Stimulated activated naive CD8-positive, alpha-beta T cell treated with anti-CD3 and anti-CD28 coated beads, Interleukin-15, Interleukin-2, amounts not matched to agents 100 U/mL and 50 U/mL, for 24 hours (primary cell): Measurements from ENCODE around the gene PURB.
"Not testable (repeated sequence)": the region's sequence is repeated elsewhere in the genome, so short reads cannot be mapped to it uniquely, and the experiment has no call there.

Source experiments
- ATAC-seq: fragments of 150-1000 bp; cut with Tn5 transposase; one replicate; pipeline ENCODE4 v1.10.0; 2021
- DNase-seq: peaks from one replicate; pipeline ENCODE4 v3.0.0; 2021

PURB gene

DNA sequence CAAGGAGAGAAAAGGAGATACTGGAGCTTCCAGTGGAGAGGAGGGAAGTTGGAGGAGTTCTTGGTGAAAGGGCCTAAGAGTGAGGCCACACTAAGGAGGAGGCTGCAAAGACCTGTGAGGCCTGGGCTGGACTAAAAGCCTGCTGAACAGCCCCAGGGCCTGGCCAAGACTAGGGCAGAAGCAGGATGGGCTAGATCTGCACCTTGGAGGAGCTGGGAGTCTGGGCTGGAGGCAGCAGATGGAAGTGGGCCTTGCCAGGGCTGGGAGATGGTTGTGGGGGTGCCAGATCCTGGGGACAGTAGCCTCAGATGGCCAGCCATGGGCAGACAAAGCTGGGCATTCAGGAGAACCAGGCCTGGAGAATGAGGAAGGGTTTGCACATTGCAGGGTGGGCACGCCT, 6.5 kb upstream of the PURB start:
- ATAC-seq (no peak), DNase-seq (no peak)

DNA sequence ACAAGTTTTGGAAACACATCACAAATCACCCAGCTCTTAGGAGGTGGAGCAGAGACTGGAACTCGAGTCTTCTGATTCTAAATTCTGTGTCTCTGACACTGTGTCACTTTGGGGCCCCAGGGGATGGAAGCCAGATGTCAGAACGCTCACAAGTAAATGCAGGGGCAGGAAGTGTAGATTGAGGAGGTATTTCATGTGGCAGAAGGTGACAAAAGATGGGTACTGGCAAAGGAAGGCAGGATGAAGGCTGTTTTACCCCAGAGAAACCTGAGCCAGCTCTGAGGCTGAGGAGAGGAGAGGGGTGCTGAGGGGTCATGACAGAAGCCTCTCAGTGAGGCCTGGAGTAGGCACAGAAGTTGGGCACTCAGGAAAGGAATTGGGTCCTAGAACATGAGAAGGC, 6.0 kb upstream of the PURB start:
- DNase-seq = peak; percentile 21

DNA sequence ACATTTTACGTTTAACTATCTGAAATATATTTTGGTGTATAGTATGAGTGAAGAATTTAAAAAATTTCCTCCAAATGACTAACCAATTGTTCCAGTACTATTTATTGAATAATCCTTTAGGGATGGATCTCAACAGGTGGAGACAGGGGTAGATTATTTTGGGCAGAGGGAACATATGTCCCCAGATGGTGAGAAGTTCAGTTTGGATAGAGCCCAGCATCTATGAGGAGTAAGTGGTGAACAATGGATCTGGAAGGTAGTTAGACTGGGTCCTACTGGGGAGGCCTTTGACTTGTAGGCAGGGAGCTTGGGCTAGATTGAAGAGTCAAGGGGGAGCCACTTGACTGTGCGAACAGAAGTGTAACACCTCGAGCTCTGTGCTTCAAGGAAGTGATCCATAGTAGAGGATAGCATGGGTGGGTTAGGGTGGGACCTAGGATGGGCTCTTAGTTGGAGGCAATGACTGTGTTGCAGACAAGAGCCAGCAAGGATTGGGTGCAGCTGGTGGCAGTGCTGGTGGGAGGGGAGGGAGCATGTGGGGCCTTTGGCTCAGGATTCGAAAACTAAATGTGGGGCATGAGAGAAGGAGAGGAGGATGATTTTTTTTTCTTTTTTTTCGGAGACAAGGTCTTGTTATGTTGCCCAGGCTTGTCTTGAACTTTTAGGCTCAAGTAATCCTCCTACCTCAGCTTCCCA, 3.9 kb upstream of the PURB start:
- DNase-seq (no peak), ATAC-seq (no peak)

More for the DNA sequence above, 6.0 kb upstream of the PURB start:
- ATAC-seq = peak; percentile 71

DNA sequence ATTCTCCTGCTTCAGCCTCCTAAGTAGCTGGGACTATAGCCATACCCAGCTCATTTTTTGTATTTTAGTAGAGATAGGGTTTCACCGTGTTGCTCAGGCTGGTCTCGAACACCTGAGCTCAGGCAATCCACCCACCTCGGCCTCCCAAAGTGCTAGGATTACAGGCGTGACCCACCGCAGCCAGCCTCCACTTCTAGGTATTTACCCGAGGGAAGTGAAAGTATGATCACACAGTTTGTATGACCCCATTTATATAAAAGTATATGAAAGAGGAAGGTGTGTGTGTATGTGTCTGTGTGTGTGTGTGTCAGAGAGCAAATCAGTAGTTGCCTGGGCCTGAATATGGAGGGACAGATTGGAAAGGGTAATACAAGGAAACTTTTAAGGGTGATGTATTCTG, 2.0 kb upstream of the PURB start:
- ATAC-seq (no peak), DNase-seq (no peak)

DNA sequence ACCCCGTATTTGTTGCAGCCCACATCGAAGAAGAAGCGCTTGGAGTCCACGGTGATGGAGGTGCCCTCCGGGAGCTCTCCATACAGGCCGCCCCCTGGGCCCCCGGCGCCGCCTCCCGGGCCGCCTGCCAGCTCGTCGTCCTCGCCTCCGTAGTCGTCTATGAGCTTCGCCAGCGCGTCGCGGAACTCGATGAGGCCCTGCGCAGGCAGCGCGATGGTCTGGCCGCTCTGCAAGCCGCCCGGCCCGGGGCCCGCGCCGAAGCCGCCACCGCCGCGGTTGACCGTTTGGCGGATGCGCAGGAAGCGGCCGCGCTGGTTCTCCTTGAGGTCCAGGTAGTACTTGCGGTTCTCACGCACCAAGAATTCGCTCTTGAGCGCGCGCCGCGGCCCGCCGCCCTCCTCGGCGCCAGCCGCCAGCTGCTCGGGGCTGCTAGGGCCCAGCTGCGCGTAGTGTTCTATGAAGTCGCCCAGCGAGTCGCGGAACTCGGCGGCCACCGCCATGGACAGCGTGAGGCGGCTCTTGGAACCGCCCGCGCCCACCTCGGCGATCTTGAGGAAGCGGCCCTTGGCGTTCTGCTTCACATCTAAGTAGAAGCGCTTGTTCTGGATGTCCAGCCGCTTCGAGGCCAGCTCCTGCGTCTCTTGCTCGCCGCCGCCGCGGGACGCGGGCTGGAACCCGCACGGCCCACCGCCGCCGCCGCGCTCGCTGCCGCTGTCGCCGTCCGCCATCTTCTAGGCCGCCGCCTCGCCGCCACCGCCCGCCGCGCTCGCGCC, 523 bp downstream of the PURB start:
- ATAC-seq = peak; percentile 11

DNA sequence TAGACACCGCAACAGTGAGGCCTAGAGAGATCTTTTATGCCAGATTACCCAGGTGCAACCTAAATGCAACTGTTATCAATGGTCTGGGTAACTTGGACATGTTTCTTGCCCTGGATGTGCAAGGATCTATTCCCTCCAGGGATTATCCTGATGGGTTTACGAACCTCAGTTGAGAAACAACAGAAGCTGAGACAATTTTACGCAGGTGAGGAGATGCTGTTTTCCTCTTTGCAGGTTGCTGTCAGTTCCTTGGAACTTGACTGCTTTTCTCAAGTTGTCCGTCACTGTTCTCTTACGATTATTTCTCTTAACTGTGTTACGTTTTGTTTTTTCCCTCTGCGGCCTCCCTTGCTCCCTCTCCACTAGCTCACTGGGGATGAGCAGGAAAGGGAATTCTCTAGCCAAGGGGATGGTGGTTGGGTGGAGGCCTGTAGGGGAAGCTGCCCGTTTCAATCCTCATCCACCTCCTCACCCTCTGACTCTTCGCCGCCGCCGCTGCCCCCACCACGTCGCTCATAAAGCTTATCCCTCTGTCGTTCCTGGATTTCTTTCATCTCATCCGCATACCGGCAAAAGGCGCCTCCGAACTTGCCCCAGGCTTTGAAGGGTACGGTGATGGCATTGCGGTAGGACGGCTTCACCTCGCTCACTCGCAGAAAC, 1.2 kb downstream of the PURB start:
- ATAC-seq = no peak
- DNase-seq = no peak

More for the DNA sequence above, 523 bp downstream of the PURB start:
- peak; percentile 62 for DNase-seq

DNA sequence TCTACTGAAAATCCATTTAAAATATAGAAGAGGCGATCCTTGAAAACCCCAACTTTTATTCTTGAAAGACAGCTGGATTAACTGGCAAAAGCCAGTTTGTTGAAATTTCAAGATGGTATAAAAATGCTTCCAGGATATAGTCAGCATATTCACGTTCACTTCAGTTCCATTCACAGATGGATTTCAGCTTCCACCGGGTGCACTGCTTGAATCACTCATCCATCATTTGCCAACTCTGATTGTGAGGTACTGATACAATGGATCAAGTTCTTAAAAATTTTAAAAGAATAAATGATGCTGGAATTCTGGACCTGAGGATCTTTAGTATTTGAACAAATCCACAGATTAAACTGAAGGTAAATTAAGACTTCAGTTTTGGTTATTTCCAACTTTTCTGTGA, 2.4 kb downstream of the PURB start:
- ATAC-seq (no peak), DNase-seq (no peak)

DNA sequence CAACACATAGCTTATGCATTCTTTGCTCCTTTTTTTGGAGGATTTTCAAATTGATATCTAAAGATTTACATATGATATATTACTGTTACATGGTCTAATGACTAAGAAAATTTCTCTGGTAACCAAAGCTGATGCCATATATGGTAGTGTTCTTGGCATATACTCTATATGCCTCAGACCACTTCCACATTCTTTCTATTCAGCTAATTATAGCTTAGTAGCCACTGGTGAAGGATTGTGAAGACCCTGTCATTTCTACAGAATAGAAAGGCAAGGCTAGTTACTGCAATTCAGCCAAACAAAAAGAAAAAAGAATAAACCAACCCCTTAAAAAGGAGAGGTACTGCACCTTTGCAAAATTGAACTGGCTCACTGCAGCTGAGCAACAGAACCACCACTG, 3.7 kb downstream of the PURB start:
- ATAC-seq (no peak), DNase-seq (no peak)

DNA sequence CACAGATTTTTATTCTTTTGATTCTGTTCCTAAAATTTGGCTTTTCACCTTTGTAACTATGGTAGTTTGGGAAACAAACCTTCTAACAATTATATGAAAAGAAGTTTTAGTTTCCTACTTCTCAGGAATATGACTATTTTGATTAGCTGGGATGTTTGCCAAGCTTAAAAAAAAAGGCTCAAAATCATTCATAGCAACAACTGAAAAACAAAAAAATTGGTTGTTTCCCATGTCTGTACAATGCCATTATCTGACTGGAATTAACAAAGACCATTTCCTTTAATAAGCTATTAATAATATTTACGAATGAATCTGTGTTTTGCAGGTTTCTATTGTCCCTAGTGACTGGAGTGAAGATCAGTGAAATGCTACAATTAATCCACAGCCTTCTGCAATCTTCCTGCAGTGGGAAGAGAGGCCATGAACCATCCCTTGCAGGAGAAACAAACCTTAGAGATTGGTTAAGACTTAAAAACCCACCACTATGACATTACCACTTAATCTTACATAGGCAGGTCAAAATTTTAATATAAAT, 4.2 kb downstream of the PURB start:
- no peak for ATAC-seq
- no peak for DNase-seq

DNA sequence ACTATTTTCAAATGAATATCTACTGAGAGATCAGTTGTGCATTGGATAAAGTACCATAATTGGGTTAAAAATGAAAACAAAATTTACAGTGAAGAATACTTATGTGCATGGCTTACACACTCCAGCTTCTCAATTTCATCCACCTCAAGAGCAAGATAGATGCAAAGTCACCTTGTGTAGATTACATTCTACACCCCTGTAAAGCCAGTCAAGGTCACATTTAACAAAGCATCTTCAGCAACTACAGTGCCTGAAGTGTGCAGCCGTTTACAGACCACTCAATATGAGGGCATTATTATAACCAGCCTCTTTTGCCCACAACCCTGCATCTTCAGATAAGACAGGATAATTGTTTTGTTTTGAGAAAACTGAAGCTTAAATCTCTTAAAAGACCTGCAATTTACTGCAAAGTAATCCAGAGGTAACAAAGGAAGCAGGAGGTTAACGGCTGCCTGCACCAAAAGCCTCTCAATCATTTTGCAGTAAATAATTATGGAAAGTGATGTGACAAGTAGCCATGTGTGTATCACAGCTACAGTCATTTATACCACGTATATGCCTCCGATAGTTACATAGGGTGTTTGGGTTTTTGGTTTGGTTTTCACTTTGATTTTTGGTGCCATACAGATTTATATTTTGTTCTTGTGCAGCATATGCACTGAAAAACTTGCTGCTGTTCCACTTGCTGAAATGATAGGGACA, 4.9 kb downstream of the PURB start:
- no peak for ATAC-seq
- no peak for DNase-seq

DNA sequence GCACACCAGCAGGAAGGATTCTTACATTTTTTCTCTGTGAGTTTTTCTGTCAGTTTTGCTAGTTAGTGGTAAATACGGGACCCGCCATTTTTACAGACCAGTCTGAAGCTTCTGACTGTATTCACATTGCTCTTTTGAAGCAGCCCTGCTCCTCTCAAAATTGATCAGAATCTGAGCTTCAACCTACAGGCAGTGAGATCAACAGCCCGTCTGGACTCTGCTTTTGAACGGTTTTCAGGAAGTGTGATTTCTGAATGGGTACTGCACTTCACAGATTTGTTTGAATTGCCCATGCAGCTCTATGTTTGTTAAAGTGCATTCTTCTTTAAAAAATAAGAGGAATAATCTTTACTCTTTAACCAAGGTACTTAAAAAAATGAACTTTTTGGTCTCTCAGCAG, 8.9 kb downstream of the PURB start:
- no peak for DNase-seq
- no peak for ATAC-seq

DNA sequence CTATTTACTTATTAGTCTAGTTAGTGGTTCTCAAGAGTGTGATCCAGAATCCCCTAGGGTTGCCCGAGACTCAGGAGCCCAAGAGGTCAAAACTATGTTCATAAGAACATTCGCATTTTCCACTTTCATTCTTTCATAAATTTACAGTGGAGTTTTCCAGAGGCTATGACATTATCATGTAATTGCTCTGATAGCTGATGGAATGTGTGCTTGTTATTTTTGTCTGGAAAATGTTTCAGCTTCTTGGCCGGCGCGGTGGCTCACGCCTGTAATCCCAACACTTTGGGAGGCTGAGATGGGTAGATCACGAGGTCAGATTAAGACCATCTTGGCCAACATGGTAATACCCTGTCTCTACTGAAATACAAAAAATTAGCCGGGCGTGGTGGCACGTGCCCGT, 10.1 kb downstream of the PURB start:
- ATAC-seq (no peak), DNase-seq (no peak)

DNA sequence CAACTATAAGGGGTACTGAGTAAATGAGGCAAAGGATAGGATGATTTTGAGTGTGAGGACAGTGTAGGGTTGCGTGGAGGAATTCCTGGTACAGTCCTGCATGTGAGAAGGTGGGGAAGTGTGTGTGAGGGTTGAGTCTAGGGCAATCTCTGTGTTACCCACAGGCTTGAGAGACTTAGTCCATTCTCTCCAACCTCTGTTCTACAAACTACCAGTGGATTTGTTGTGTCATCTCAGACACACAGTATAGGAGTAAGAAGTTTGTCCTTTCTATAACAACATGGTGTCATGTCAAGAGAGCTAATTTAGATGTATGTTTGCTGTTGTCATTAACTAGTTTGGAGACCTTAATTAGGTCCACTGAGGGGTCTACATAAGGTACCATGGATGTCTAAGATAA, 12.5 kb downstream of the PURB start:
- ATAC-seq (no peak), DNase-seq (no peak)

DNA sequence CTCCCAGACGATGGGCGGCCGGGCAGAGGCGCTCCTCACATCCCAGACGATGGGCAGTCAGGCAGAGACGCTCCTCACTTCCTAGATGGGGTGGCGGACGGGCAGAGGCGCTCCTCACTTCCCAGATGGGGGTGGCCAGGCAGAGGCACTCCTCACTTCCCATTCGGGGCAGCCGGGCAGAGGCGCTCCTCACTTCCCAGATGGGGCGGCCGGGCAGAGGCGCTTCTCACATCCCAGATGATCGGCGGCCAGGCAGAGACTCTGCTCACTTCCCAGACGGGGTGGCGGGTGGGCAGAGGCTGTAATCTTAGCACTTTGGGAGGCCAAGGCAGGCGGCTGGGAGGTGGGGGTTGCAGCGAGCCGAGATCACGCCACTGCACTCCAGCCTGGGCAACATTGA, 13.4 kb downstream of the PURB start:
- not testable (repeated sequence) for ATAC-seq, DNase-seq

DNA sequence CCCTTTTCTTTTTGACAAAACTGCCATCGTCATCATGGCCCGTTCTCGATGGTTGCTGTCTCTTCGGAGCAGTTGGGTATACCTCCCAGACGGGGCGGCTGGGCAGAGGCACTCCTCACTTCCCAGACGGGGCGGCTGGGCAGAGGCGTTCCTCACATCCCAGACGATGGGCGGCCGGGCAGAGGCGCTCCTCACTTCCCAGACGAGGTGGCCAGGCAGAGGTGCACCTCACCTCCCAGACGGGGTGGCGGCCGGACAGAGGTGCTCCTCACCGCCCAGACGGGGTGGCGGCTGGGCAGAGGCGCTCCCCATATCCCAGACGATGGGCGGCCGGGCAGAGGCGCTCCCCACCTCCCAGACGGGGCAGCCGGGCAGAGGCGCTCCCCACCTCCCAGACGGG, 14.6 kb downstream of the PURB start:
- not testable (repeated sequence) for ATAC-seq, DNase-seq

DNA sequence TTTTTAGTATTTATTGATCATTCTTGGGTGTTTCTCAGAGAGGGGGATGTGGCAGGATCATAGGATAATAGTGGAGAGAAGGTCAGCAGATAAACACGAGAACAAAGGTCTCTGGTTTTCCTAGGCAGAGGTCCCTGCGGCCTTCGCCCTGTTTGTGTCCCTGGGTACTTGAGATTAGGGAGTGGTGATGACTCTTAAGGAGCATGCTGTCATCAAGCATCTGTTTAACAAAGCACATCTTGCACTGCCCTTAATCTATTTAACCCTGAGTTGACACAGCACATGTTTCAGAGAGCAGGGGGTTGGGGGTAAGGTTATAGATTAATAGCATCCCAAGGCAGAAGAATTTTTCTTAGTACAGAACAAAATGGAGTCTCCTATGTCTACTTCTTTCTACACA, 15.0 kb downstream of the PURB start:
- DNase-seq, ATAC-seq: not testable (repeated sequence)

DNA sequence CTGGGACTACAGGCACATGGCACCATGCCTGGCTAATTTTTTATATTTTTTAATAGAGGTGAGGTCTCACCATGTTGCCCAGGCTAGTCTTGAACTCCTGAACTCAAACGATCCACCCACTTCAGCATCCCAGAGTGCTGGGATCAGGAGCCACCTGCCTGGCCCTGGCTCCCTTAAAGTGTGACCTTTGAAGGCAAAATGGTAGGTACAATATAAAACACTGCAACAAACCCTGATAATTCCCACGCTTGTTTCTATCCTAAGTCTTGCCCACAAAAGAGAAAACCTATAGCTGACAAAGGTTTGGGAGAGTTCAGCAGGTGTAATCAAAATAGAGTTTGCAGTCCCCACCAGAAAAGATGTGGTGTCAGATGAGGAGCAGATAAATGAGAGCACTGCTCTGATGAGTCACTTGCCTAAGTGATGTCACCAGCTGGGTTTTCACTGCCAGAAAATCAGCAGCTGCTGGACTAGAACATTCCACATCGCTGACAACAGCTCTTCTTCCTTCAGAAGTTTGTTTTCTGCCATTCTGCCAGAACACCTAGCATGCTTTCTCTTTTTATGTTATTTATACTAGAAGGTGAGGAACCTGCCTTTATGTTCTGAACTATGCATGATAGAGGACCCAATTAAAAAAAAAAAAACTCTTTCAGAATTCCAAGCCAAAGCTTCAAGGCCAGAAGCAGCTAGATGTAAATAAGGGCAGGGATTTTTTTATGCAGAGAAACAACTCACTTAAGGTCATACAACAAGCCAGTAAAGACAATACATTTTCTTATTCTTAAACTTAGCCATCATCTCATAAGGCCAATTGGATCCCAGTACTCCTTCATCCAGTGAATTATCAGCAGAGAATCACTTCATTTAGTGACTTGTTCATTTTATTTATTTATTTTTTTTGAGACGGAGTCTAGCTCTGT, 18.0 kb downstream of the PURB start:
- DNase-seq (peak; percentile 39), ATAC-seq (peak; percentile 81)

DNA sequence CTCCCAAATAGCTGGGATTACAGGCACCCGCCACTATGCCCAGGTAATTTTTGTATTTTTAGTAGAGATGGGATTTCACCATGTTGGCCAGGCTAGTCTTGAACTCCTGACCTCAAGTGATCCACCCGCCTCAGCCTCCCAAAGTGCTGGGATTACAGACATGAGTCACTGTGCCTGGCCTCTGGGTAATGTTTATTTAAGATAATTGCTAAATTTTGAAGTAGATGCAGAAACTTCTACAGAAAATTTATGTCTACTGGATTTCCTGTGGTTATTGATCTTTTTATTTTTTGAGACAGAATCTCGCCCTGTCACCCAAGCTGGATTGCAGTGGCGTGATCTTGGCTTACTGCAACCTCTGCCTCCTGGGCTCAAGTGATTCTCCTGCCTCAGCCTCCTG, 23.4 kb downstream of the PURB start:
- DNase-seq, ATAC-seq: not testable (repeated sequence)

DNA sequence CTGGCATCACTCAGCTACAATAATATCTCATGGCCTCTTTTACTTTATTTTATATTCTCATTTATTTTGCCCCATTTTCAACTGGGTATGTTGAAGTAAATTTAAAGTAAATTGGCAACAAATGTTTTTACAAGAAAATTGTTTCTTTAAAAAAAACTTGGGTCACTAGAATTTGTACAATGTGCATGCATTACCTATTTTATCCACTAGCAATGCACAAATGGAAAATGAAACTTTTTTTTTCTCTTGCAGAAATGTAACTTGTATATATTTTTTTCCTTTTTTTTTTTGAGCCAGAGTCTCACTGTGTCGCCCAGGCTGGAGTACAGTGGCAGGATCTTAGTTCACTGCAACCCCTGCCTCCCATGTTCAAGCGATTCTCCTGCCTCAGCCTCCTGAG, 27.2 kb downstream of the PURB start:
- ATAC-seq (no peak), DNase-seq (no peak)

DNA sequence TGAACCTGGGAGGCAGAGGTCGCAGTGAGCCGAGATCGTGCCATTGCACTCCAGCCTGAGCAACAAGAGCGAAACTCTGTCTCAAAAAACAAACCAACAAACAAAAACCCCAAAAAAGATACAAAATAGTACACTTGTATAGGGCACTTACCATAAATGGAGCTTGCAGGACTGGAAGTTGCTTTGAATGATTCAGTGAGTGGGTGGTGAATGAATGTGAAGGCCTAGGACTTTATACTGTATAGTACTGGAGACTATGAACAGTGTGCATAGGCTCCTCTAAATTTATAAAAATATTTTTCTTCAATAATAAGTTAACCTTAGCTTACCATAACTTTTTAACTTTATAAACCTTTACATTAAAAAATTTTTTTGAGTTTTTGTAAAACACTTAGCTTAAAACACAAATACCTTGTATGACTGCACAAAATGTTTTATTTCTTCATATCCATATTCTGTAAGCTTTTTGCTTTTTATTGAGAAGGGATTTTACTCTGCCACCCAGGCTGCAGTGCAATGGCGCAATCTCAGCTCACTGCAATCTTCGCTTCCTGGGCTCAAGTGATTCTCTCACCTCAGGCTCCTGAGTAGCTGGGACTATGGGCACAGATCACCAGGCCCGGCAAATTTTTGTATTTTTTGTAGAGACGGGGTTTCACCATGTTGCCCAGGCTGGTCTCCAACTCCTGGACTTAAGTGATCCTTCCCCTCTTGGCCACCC, 30.5 kb downstream of the PURB start:
- ATAC-seq = no peak
- no peak for DNase-seq

DNA sequence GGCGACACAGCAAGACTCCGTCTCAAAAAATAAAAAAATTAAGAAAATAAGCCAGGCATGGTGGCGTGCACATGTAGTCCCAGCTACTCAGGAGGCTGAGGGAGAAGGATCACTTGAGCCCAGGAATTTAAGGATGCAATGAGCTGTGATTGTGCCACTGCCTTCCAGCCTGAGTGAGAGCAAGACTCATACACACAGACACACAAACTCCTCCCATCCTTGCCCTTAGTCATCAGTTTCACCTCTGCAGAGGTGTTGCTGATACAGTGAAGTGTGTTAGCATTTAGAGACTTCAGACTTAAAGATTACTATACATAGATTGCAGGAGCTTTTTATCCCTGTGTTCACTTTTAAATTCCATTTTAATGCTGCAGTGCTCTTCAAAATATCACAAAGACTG, 31.9 kb downstream of the PURB start:
- DNase-seq = no peak
- ATAC-seq = peak; percentile 64
